IPS-18c (cell line): ENCODE results near the gene KIAA1328.
"Not testable (repeated sequence)": the region's sequence is repeated elsewhere in the genome, so short reads cannot be mapped to it uniquely, and the experiment has no call there.

ENCODE experiments used
- H3K4me3 ChIP-seq: 2 replicates; pipeline ENCODE4 v1.7.0; 2013; ENCODE audit warnings: low read depth, mild to moderate bottlenecking, low read length, moderate library complexity; ENCODE audit not compliant: insufficient read depth
- H3K9me3 ChIP-seq: one replicate; pipeline ENCODE4 v1.6.1; 2013; ENCODE audit warnings: mild to moderate bottlenecking, low read length, moderate library complexity; ENCODE audit not compliant: control insufficient read depth, insufficient read depth

KIAA1328 gene

GRCh38 chr18:36901277-36901701, 72.4 kb downstream of the KIAA1328 start:
- no peaks in the 10 kb centered on the region for H3K9me3 ChIP-seq
- no peak overlapping the region for H3K4me3 ChIP-seq

GRCh38 chr18:36903215-36903928, 74.4 kb downstream of the KIAA1328 start:
- Histone ChIP-seq H3K4me3 (no peak overlapping the region), H3K9me3 (no peaks in the 10 kb centered on the region)

- Histone ChIP-seq H3K4me3 (no peak overlapping the region), H3K9me3 (no peaks in the 10 kb centered on the region)
Measured at GRCh38 chr18:36905571-36905970, 76.6 kb downstream of the KIAA1328 start.

- not testable (repeated sequence) for H3K9me3 ChIP-seq, H3K4me3 ChIP-seq
Measured at GRCh38 chr18:36909282-36909681, 80.4 kb downstream of the KIAA1328 start.

GRCh38 chr18:36912887-36913286, 84.0 kb downstream of the KIAA1328 start:
- Histone ChIP-seq H3K4me3 (no peak overlapping the region), H3K9me3 (no peaks in the 10 kb centered on the region)

GRCh38 chr18:36917907-36918306, 89.0 kb downstream of the KIAA1328 start:
- H3K9me3 ChIP-seq, result peaks cover 2% of the 10 kb centered on the region
- H3K4me3 ChIP-seq, result no peak overlapping the region

GRCh38 chr18:36929601-36930000, 100.7 kb downstream of the KIAA1328 start:
- no peak overlapping the region for H3K4me3 ChIP-seq
- no peaks in the 10 kb centered on the region for H3K9me3 ChIP-seq

GRCh38 chr18:36931106-36931505, 102.2 kb downstream of the KIAA1328 start:
- no peak overlapping the region for H3K4me3 ChIP-seq
- no peaks in the 10 kb centered on the region for H3K9me3 ChIP-seq

GRCh38 chr18:36933552-36933951, 104.6 kb downstream of the KIAA1328 start:
- no peaks in the 10 kb centered on the region for H3K9me3 ChIP-seq
- H3K4me3 ChIP-seq, result no peak overlapping the region

- Histone ChIP-seq H3K9me3 (no peaks in the 10 kb centered on the region), H3K4me3 (no peak overlapping the region)
Measured at GRCh38 chr18:36934884-36935283, 106.0 kb downstream of the KIAA1328 start.

- Histone ChIP-seq H3K4me3 (no peak overlapping the region), H3K9me3 (no peaks in the 10 kb centered on the region)
Measured at GRCh38 chr18:36942264-36942663, 113.3 kb downstream of the KIAA1328 start.

- no peaks in the 10 kb centered on the region for H3K9me3 ChIP-seq
- H3K4me3 ChIP-seq, result no peak overlapping the region
Measured at GRCh38 chr18:36947820-36948348, 119.0 kb downstream of the KIAA1328 start.

GRCh38 chr18:36950282-36950681, 121.4 kb downstream of the KIAA1328 start:
- Histone ChIP-seq H3K9me3 (no peaks in the 10 kb centered on the region), H3K4me3 (no peak overlapping the region)

GRCh38 chr18:36950960-36951359, 122.0 kb downstream of the KIAA1328 start:
- no peaks in the 10 kb centered on the region for H3K9me3 ChIP-seq
- no peak overlapping the region for H3K4me3 ChIP-seq

GRCh38 chr18:36953047-36953446, 124.1 kb downstream of the KIAA1328 start:
- no peaks in the 10 kb centered on the region for H3K9me3 ChIP-seq
- no peak overlapping the region for H3K4me3 ChIP-seq

GRCh38 chr18:36960038-36960437, 131.1 kb downstream of the KIAA1328 start:
- Histone ChIP-seq H3K9me3 (no peaks in the 10 kb centered on the region), H3K4me3 (no peak overlapping the region)

- H3K4me3 ChIP-seq, result no peak overlapping the region
- peaks cover 5% of the 10 kb centered on the region for H3K9me3 ChIP-seq
Measured at GRCh38 chr18:36963464-36963863, 134.5 kb downstream of the KIAA1328 start.

- no peak overlapping the region for H3K4me3 ChIP-seq
- H3K9me3 ChIP-seq, result no peaks in the 10 kb centered on the region
Measured at GRCh38 chr18:36974686-36975085, 145.8 kb downstream of the KIAA1328 start.

GRCh38 chr18:36977121-36977520, 148.2 kb downstream of the KIAA1328 start:
- Histone ChIP-seq H3K4me3 (no peak overlapping the region), H3K9me3 (no peaks in the 10 kb centered on the region)
